K562 (cell line): ENCODE data around the gene KCTD6. TPM values are rescaled to one million over a fixed set of nuclear protein-coding genes. Genes with fewer than 3 reads are reported as not detected.

ENCODE experiments used
- CEBPG ChIP-seq, 3 experiments: fragments of 200-800 bp in 1 of 3; sonication (Bioruptor generic) in 1 of 3; sonication (generic) in 1 of 3; formaldehyde crosslinking in 1 of 3; IDR thresholded peaks in 2 of 3; conservative IDR thresholded peaks in 1 of 3; 2 replicates each; pipeline versions ENCODE4 v1.6.1 to v1.8.0; 2016 to 2022; ENCODE audit warnings: missing compliant biosample characterization in 2 of 3, missing genetic modification characterization in 2 of 3, mild to moderate bottlenecking in 1 of 3, missing genetic modification reagents in 1 of 3
- ERF ChIP-seq: fragments of 450-650 bp; formaldehyde crosslinking; IDR thresholded peaks from 2 replicates; pipeline ENCODE4 v1.4.0; 2020; ENCODE audit warnings: mild to moderate bottlenecking, mixed read lengths
- FOXJ3 ChIP-seq: sonication (generic); formaldehyde crosslinking; IDR thresholded peaks from 2 replicates; pipeline ENCODE4 v1.4.0; 2020; ENCODE audit warnings: mild to moderate bottlenecking, missing genetic modification reagents
- IFI16 ChIP-seq: fragments of 250-450 bp; sonication (Bioruptor Pico); IDR thresholded peaks from 2 replicates; pipeline ENCODE4 v2.1.2; 2022; ENCODE audit warnings: mild to moderate bottlenecking, inconsistent platforms
- MAFG ChIP-seq: fragments of 450-650 bp; conservative IDR thresholded peaks from 2 replicates; pipeline ENCODE4 v1.6.1; 2016; ENCODE audit warnings: missing genetic modification characterization, missing compliant biosample characterization
- PHF20 ChIP-seq: fragments of 450-650 bp; IDR thresholded peaks from 2 replicates; pipeline ENCODE4 v1.6.1; 2018; ENCODE audit not compliant: partially characterized antibody
- SAFB2 ChIP-seq: fragments of 200-400 bp; formaldehyde crosslinking; IDR thresholded peaks from 2 replicates; pipeline ENCODE4 v1.6.1; 2018; ENCODE audit warnings: borderline replicate concordance, low read length, low read depth, moderate library complexity; ENCODE audit not compliant: severe bottlenecking
- SIX5 ChIP-seq, 2 experiments: IDR thresholded peaks; 2 replicates each; pipeline ENCODE4 v1.6.1; 2011; ENCODE audit warnings: low read length in 2 of 2, borderline replicate concordance in 1 of 2, low read depth in 1 of 2, mild to moderate bottlenecking in 1 of 2, moderate library complexity in 1 of 2; ENCODE audit not compliant: insufficient read depth in 1 of 2
- SNRNP70 ChIP-seq: fragments of 200-400 bp; formaldehyde crosslinking; optimal IDR thresholded peaks from 2 replicates; pipeline ENCODE3; 2017; ENCODE audit warnings: low read depth, low read length
- ZBTB12 ChIP-seq: fragments of 250-450 bp; sonication (Bioruptor Pico); IDR thresholded peaks from 2 replicates; pipeline ENCODE4 v1.4.0; 2020
- ZKSCAN3 ChIP-seq: fragments of 250-450 bp; sonication (Bioruptor Pico); IDR thresholded peaks from 2 replicates; pipeline ENCODE4 v1.4.0; 2020
- ZNF280B ChIP-seq: fragments of 250-450 bp; sonication (Bioruptor Pico); IDR thresholded peaks from 2 replicates; pipeline ENCODE4 v1.5.1; 2021; ENCODE audit warnings: mild to moderate bottlenecking
- polyA plus RNA-seq, 8 experiments: library from polyadenylated mRNA; depleted of rRNA in 4 of 8; stranded (reverse) in 5 of 8; unstranded in 3 of 8; fragments of >200 nt; fragmentation: Nextera tagmentation in 2 of 8; fragmentation: Illumina TruSeq in 1 of 8; extraction: Ambion mirVana in 2 of 8; extraction: Trizol in 1 of 8; gene quantifications; 2 replicates each; pipeline versions ENCODE4 v1.2.1 to v1.2.3, GENCODE V29; 2011 to 2014; ENCODE audit warnings: inconsistent platforms in 1 of 8, missing spikeins in 1 of 8
- total RNA-seq, 7 experiments: library from RNA; depleted of rRNA in 6 of 7; stranded (reverse); fragments of >200 nt in 6 of 7; fragmentation: Illumina TruSeq in 2 of 7; extraction: Trizol in 2 of 7; gene quantifications; 2 replicates each; pipeline versions ENCODE4 v1.2.1 to v1.2.3, GENCODE V29; 2011 to 2021; ENCODE audit warnings: low replicate concordance in 1 of 7
- TF ChIP-seq, protein P1 (sequence below): fragments of 250-450 bp; sonication (Bioruptor Pico); IDR thresholded peaks from 2 replicates; pipeline ENCODE4 v1.4.0; 2020
- TF ChIP-seq, protein P2 (sequence below): IDR thresholded peaks from 3 replicates; pipeline ENCODE4 v1.6.1; 2011; ENCODE audit warnings: borderline replicate concordance, mild to moderate bottlenecking, moderate library complexity; ENCODE audit not compliant: insufficient read length; ENCODE audit errors: extremely low read depth

Gene KCTD6
- total and polyA plus RNA-seq, 9 of the 15 experiments (the other 6 are each of a cell fraction or from before 2014, with no cell fraction given): 2.1 to 5.9 (median 4.5) TPM

DNA sequence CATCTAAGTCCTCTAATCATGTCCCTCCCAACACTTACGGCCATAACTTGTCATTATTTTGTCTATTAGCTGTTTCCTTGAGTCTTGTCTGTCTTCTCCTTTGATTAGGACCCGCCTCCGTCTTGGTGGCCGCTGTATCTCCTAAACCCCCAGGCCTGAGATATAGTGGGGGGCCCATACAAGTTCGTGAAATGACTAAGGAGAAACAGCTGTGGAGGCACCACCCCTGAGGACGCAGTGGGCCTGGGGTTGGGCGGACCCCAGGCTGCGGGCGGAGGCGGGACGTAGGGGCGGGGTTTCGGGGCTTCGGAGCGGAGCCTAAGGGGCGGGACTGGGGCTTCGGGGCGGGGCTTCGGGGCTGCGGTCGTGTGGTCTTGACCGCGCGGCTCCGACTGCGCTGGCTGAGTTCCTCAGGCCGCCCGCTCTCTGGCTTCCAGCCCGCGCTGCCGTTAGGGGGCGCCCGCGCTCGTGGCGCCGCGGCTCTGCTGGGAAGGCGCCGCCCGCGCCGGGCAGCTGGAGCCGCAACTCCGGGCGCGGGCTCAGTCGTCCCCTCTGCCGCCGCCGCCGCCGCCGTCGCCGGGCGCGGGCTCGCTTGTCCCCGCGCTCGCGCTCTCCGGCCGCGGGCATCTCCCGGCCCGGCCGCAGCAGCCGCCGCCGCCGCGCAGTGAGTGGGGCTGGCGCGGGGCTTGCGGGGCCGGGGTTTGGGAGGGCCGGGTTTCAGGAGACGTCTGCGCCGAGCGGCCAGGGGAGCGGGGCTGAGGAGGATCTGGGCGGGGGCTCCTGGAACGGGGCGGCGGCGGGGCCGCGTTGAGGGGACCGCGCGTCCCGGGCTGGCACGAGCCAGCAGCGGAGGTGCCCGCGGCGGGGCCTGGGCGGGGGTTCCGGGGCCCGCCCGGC is at the start of gene KCTD6 (continued):
- no peak for TF ChIP-seq CEBPG (CRISPR knock-in tag; IDR thresholded peaks at IDR 0.05)
- no peak for TF ChIP-seq CEBPG (tag; conservative IDR thresholded peaks at IDR 0.05 in 1 of 2, IDR thresholded peaks at IDR 0.05 in 1 of 2)
- no peak for TF ChIP-seq FOXJ3 (CRISPR knock-in tag)
- TF ChIP-seq, protein P1, sequence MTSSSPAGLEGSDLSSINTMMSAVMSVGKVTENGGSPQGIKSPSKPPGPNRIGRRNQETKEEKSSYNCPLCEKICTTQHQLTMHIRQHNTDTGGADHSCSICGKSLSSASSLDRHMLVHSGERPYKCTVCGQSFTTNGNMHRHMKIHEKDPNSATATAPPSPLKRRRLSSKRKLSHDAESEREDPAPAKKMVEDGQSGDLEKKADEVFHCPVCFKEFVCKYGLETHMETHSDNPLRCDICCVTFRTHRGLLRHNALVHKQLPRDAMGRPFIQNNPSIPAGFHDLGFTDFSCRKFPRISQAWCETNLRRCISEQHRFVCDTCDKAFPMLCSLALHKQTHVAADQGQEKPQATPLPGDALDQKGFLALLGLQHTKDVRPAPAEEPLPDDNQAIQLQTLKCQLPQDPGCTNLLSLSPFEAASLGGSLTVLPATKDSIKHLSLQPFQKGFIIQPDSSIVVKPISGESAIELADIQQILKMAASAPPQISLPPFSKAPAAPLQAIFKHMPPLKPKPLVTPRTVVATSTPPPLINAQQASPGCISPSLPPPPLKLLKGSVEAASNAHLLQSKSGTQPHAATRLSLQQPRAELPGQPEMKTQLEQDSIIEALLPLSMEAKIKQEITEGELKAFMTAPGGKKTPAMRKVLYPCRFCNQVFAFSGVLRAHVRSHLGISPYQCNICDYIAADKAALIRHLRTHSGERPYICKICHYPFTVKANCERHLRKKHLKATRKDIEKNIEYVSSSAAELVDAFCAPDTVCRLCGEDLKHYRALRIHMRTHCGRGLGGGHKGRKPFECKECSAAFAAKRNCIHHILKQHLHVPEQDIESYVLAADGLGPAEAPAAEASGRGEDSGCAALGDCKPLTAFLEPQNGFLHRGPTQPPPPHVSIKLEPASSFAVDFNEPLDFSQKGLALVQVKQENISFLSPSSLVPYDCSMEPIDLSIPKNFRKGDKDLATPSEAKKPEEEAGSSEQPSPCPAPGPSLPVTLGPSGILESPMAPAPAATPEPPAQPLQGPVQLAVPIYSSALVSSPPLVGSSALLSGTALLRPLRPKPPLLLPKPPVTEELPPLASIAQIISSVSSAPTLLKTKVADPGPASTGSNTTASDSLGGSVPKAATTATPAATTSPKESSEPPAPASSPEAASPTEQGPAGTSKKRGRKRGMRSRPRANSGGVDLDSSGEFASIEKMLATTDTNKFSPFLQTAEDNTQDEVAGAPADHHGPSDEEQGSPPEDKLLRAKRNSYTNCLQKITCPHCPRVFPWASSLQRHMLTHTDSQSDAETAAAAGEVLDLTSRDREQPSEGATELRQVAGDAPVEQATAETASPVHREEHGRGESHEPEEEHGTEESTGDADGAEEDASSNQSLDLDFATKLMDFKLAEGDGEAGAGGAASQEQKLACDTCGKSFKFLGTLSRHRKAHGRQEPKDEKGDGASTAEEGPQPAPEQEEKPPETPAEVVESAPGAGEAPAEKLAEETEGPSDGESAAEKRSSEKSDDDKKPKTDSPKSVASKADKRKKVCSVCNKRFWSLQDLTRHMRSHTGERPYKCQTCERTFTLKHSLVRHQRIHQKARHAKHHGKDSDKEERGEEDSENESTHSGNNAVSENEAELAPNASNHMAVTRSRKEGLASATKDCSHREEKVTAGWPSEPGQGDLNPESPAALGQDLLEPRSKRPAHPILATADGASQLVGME (CRISPR knock-in tag): no peak
- TF ChIP-seq MAFG (tag): no peak
- TF ChIP-seq SAFB2: no peak
- TF ChIP-seq SNRNP70: no peak
- TF ChIP-seq SIX5 (IDR thresholded peaks at IDR 0.05; ENCODE audit: borderline replicate concordance in 1 of 2, insufficient read depth in 1 of 2, low read depth in 1 of 2, low read length in 2 of 2): no peak
- TF ChIP-seq, protein P2, sequence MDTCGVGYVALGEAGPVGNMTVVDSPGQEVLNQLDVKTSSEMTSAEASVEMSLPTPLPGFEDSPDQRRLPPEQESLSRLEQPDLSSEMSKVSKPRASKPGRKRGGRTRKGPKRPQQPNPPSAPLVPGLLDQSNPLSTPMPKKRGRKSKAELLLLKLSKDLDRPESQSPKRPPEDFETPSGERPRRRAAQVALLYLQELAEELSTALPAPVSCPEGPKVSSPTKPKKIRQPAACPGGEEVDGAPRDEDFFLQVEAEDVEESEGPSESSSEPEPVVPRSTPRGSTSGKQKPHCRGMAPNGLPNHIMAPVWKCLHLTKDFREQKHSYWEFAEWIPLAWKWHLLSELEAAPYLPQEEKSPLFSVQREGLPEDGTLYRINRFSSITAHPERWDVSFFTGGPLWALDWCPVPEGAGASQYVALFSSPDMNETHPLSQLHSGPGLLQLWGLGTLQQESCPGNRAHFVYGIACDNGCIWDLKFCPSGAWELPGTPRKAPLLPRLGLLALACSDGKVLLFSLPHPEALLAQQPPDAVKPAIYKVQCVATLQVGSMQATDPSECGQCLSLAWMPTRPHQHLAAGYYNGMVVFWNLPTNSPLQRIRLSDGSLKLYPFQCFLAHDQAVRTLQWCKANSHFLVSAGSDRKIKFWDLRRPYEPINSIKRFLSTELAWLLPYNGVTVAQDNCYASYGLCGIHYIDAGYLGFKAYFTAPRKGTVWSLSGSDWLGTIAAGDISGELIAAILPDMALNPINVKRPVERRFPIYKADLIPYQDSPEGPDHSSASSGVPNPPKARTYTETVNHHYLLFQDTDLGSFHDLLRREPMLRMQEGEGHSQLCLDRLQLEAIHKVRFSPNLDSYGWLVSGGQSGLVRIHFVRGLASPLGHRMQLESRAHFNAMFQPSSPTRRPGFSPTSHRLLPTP: no peak
- no peak for TF ChIP-seq PHF20
- TF ChIP-seq ZNF280B: no peak
- no peak for TF ChIP-seq ZBTB12 (CRISPR knock-in tag)
- no peak for TF ChIP-seq ERF
- TF ChIP-seq ZKSCAN3 (CRISPR knock-in tag): no peak
- TF ChIP-seq IFI16 (CRISPR knock-in tag): no peak
